GM12872 (cell line): ENCODE results near the gene ZNF675.

Source experiments
- TF ChIP-seq, protein P1 (sequence below): IDR thresholded peaks from 3 replicates; pipeline ENCODE4 v1.5.1; 2011; ENCODE audit warnings: low read depth, mild to moderate bottlenecking, low read length, moderate library complexity; ENCODE audit not compliant: insufficient read depth

ZNF675 gene

DNA sequence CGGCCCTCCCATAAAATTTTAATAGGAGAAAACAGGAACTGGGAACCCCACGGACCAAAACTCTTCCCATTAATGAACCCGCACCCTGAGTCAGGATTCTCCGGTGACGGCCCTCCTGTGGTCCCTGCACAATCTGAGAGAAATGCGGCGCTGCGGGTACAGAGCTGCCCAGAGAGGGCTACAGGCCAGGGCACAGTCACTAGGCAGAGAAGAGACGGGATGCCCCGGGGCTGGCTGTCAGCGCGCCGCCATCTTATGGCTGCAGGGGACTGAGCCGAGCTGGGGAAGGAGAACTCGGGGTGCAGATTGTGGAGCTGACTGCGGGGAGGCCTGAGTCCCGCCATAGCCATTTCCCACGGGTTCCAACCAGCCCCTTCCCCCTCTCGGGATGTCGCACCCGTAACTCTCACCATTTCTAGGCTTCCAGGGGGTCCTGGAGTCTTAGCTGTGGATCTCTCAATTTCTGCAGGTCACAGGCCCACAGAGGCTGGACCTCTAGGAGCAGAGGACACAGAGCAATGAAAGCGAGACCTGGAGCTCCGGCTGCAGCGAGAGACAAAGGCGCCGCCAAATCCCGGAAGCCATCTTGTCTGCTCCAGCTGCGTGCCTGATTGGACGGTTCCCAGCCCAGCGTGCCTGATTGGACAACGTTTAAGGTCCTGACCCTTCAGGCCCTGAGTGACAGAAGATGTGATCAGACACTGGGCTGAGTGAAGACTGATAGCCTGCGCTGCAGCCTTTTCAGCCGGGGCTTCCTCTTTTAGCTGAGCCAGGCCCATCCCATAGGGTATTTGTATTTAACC is at the start of gene ZNF675:
ZNF675 (minus strand) TSS at position 592 of the 803 bp plus-strand sequence; CDS start at position 413, 179 bp downstream.
- TF ChIP-seq, protein P1, sequence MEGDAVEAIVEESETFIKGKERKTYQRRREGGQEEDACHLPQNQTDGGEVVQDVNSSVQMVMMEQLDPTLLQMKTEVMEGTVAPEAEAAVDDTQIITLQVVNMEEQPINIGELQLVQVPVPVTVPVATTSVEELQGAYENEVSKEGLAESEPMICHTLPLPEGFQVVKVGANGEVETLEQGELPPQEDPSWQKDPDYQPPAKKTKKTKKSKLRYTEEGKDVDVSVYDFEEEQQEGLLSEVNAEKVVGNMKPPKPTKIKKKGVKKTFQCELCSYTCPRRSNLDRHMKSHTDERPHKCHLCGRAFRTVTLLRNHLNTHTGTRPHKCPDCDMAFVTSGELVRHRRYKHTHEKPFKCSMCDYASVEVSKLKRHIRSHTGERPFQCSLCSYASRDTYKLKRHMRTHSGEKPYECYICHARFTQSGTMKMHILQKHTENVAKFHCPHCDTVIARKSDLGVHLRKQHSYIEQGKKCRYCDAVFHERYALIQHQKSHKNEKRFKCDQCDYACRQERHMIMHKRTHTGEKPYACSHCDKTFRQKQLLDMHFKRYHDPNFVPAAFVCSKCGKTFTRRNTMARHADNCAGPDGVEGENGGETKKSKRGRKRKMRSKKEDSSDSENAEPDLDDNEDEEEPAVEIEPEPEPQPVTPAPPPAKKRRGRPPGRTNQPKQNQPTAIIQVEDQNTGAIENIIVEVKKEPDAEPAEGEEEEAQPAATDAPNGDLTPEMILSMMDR = 0 out of 3 replicates have a peak, but pooled peaks have one; percentile 5

DNA sequence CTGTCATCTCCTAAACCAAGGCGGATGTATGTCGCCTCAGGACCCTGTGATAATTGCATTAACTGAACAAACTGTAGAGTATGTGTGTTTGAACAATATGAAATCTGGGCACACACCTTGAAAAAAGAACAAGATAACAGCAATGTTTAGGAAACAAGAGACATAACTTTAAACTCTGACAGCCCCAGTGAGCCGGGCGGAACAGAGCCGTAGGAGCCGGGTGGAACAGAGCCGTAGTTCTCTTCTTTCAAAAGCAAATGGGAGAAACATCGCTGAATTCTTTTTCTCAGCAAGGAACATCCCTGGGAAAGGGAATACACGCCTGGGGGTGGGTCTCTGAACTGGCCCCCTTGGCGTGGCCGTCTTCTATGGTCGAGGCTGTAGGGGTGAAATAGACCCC is 31.8 kb upstream of the ZNF675 start:
- TF ChIP-seq, protein P1 = no peak

DNA sequence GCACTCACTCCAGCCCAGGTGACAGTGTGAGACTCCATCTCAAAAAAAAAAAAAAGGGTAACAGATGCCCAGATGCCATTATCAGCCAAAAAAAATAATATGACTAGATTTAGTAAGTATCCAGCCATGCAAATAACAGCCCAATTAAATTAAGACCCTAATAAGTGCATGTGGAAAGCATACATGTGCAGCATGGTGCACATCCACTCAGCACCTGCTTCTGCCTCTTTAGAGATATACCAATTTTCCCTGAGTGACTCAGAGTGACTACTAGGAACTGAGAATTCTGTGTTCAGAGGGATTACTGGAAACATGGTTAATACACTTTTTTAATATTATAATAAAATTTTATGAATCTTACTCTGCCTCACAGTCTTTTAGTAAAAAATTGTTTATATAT is 29.8 kb upstream of the ZNF675 start:
- TF ChIP-seq, protein P1 = no peak

DNA sequence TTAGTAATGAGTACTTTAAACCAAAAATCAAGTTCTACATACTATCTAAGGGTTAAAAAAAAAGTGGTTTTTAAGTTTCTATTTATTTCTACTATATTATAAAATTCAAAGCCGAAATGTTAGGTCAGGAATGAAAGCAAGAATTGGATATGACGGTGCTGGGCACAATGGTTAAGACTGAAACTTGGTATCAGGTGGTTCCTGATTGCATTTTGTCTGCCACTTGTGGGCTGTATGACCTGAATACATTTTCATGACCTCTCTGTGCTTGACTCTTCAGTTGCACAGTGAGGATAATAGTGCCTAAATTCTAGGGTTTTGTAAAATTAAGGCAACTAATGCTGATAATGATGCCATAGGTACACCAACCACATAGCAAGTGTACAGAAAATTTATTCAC is 22.3 kb upstream of the ZNF675 start:
- TF ChIP-seq, protein P1 = no peak

DNA sequence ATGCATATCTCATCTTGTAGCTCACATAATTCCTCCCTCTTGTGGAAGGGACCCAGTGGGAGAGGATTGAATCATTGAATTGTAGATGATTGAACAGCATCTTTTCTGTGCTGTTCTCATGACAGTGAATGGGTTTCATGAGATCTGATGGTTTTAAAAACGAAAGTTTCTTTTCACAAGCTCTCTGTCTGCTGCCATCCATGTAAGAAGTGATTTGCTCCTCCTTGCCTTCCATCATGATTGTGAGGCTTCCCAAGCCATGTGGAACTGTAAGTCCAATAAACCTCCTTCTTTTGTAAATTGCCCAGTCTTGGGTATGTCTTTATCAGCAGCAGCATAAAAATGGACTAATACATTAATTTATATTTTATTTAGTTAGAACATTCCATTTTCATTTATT is 19.6 kb upstream of the ZNF675 start:
- TF ChIP-seq, protein P1 = no peak

DNA sequence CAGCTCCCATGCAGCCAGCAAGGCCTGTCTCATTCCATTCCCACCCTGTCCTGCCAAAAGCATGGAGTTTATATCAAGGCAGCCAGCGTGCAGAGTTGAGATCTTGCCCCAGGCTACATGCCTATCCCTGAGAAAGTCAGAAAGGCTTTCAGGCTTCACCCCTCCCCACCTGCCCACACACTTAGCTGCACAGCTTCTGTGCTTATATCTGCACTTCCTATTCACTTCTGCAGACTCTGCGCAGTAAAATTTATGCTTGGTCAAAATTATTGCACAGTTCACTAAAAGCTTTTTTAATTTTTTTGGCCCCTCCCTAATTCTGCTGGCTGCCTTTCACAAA is 12.5 kb upstream of the ZNF675 start:
- TF ChIP-seq, protein P1 = no peak

DNA sequence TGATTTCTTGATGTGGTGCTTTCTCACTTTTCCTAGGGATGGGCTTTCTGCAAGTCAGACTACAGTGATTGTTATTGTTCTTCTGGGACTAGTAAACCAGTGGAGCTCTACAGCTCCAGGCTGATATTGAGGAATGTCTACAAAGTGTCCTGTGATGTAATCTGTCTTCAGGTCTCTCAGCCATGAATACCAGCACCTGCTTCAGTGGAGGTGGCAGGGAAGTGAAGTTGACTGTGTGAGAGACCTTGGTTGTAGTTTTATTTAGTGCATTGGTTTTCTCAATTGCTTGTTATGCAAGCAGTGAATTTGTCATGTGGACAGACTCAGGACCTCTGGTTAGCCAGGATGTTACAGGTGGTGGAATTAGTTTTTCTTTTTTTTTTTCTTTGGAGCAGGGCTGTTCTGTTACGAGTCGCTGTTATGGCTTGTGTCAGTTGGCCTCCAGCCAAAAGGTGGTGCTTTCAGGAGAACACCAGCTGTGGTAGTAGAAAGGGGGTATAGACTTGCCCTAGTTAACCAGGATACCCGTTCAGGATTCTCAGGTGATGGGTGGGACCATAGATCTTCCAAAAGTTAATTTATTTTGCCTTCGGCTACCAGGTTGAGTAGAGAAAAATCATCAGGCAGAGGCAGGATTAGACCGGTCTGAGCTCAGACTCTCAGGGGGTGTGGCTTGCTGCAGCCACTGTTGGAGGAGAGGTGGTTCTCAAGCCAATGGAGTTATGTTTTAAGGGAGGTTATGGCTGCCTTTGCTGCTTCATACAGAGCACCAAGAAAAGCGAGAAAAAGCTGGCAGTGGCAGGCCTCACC is 11.9 kb upstream of the ZNF675 start:
- TF ChIP-seq, protein P1 = no peak
